Fibroblast of gingiva (primary cell): ENCODE measurements around the gene PTPRR.
"Not testable (repeated sequence)": the region's sequence is repeated elsewhere in the genome, so short reads cannot be mapped to it uniquely, and the experiment has no call there.

Source experiments
- DNase-seq: peaks from one replicate; pipeline ENCODE4 v3.0.0-alpha.2; 2011; ENCODE audit warnings: low read depth

The PTPRR gene

GRCh38 chr12:70840656-70841350, 79.7 kb downstream of the PTPRR start:
- DNase-seq: no peak

- DNase-seq: no peak
Observed at GRCh38 chr12:70839544-70839943, 81.0 kb downstream of the PTPRR start.

- DNase-seq: no peak
Observed at GRCh38 chr12:70838127-70838526, 82.4 kb downstream of the PTPRR start.

GRCh38 chr12:70837026-70837425, 83.5 kb downstream of the PTPRR start:
- peak; percentile 49 for DNase-seq

GRCh38 chr12:70835948-70836347, 84.6 kb downstream of the PTPRR start:
- DNase-seq: no peak

- DNase-seq: no peak
Observed at GRCh38 chr12:70831543-70831942, 89.0 kb downstream of the PTPRR start.

- no peak for DNase-seq
Observed at GRCh38 chr12:70830221-70831061, 90.1 kb downstream of the PTPRR start.

- DNase-seq: no peak
Observed at GRCh38 chr12:70829070-70829469, 91.5 kb downstream of the PTPRR start.

GRCh38 chr12:70828351-70828750, 92.2 kb downstream of the PTPRR start:
- DNase-seq: peak; percentile 19

GRCh38 chr12:70826156-70826555, 94.4 kb downstream of the PTPRR start:
- DNase-seq: no peak

- no peak for DNase-seq
Observed at GRCh38 chr12:70824511-70824910, 96.0 kb downstream of the PTPRR start.

GRCh38 chr12:70823182-70823976, 97.2 kb downstream of the PTPRR start:
- DNase-seq: no peak

- DNase-seq: no peak
Observed at GRCh38 chr12:70822412-70822811, 98.1 kb downstream of the PTPRR start.

GRCh38 chr12:70815971-70816391, 104.6 kb downstream of the PTPRR start:
- DNase-seq: no peak

- no peak for DNase-seq
Observed at GRCh38 chr12:70815056-70815455, 105.5 kb downstream of the PTPRR start.

- DNase-seq: no peak
Observed at GRCh38 chr12:70813559-70813958, 107.0 kb downstream of the PTPRR start.

GRCh38 chr12:70812136-70812535, 108.4 kb downstream of the PTPRR start:
- no peak for DNase-seq

GRCh38 chr12:70809887-70810286, 110.7 kb downstream of the PTPRR start:
- DNase-seq: no peak

GRCh38 chr12:70807993-70808392, 112.5 kb downstream of the PTPRR start:
- DNase-seq: not testable (repeated sequence)

GRCh38 chr12:70806827-70807226, 113.7 kb downstream of the PTPRR start:
- DNase-seq: no peak

- no peak for DNase-seq
Observed at GRCh38 chr12:70806043-70806442, 114.5 kb downstream of the PTPRR start.

- DNase-seq: peak; percentile 30
Observed at GRCh38 chr12:70798016-70798783, 122.3 kb downstream of the PTPRR start.
